GM10248 (cell line): ENCODE measurements around the gene ZNF284.

Experiments used
- CTCF ChIA-PET: fragments of 300-600 bp; sonication (Branson Sonifier 250); formaldehyde crosslinking; extraction: SDS; loops from one replicate; lab custom pipeline; 2021; ENCODE audit warnings: antibody characterized with exemption; lab: Yijun Ruan, JAX
- POLR2A ChIA-PET: fragments of 350-650 bp; sonication (Branson Sonifier 250); formaldehyde crosslinking; extraction: SDS; loops from one replicate; lab custom pipeline; 2020; ENCODE audit warnings: antibody characterized with exemption; lab: Yijun Ruan, JAX
- DNase-seq: peaks from one replicate; pipeline ENCODE4 v3.0.0; 2012; ENCODE audit errors: extremely low spot score
- TF ChIP-seq, protein P1 (sequence below): IDR thresholded peaks from 2 replicates; pipeline ENCODE4 v1.5.1; 2012; ENCODE audit warnings: mild to moderate bottlenecking, low read depth; ENCODE audit errors: extremely low read depth, missing control alignments, control extremely low read depth

Gene ZNF284

DNA sequence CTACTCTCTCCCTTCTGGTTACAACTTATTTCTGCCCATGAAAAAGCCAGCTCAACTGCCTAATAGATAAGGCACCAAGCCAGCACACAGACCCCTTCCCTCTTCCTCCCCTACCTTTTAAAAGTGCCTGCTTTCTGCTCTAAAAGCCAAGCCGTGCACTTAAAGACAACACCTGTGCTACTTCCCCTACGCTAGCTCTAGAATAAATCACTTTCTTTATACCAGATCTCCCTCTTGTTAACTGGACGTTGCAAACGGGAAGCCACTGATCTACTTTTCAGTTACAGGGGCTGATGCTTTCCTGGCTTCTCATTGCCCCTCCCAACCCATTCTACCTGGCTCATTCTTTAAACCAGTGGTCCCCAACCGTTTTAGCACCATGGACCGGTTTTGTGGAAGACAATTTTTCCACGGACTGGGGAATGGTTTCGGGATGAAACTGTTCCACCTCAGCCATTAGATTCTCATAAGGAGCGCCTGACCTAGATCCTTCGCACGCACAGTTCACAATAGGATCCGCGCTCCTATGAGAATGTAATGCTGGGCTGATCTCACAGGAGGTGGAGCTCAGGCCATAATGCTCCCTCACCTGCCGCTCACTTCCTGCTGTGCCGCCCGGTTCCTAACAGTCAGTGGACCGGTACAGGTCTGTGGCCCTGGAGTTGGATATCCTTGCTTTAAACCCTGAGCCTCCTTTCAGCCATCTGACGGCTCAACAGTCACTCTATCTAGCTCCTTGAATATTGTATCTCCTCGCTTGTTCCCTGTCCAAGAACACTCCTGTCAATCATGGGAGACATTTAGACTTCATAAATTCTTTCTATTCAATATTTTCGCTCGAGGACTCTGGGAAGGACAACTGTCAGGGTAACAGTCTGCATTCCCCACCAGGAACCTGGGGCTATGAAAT is 21.0 kb upstream of the ZNF284 start:
- DNase-seq = no peak
- TF ChIP-seq, protein P1, sequence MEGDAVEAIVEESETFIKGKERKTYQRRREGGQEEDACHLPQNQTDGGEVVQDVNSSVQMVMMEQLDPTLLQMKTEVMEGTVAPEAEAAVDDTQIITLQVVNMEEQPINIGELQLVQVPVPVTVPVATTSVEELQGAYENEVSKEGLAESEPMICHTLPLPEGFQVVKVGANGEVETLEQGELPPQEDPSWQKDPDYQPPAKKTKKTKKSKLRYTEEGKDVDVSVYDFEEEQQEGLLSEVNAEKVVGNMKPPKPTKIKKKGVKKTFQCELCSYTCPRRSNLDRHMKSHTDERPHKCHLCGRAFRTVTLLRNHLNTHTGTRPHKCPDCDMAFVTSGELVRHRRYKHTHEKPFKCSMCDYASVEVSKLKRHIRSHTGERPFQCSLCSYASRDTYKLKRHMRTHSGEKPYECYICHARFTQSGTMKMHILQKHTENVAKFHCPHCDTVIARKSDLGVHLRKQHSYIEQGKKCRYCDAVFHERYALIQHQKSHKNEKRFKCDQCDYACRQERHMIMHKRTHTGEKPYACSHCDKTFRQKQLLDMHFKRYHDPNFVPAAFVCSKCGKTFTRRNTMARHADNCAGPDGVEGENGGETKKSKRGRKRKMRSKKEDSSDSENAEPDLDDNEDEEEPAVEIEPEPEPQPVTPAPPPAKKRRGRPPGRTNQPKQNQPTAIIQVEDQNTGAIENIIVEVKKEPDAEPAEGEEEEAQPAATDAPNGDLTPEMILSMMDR = no peak
- CTCF ChIA-PET = interaction anchor here (1.0 to 1.6 kb wide), 3 partner anchors 11 to 19 kb away, joined by 3 read pairs; no protein-coding TSS in a partner anchor
- POLR2A ChIA-PET = no interaction called here

DNA sequence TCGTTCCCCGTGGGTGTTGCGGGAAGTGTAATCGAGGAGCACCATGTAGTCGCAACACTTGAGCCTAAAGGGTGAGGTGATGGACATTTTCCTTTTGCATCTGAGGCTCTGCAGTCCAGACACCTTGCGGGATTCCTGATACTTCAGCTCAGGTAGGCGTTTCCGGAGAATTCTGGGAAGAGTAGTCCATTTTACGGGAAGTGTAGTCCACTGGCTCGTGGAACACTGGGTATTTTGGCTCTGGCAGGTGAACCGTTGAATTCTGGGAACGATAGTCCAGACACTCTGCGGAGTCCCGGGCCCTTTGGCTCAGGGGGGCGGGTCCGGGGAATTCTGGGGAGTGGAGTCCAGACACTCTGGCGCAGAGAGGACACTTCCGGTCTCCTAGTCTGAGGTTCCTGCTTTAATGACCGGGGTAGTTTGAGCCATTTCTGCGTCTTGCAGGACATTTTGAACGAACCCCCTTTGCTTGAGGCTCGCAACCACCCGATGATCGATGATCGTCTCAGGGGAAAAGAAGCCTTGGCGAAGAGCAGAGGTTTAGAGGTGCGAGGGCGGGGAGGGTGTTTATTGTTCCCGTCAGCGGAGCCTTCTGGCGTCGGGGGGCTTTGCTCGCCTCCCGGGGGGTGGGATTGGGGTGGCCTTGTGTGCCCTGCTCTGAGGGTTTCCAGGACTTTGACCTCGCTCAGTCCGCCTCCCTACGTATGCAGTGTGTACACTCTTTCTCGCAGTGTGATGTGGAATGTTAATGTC is 20.1 kb upstream of the ZNF284 start, which contains the start of gene ZNF223:
Gene ZNF223 (plus strand): TSS at position 387 of the 753 bp plus-strand sequence. CDS start 3,141 bp downstream, outside the sequence.
- ChIA-PET CTCF (interaction anchor here (1.3 to 1.6 kb wide), 2 partner anchors 10 to 12 kb away, joined by 3 read pairs; no protein-coding TSS in a partner anchor), POLR2A (no interaction called here)
- DNase-seq = peak; percentile 83
- TF ChIP-seq, protein P1 = no peak

DNA sequence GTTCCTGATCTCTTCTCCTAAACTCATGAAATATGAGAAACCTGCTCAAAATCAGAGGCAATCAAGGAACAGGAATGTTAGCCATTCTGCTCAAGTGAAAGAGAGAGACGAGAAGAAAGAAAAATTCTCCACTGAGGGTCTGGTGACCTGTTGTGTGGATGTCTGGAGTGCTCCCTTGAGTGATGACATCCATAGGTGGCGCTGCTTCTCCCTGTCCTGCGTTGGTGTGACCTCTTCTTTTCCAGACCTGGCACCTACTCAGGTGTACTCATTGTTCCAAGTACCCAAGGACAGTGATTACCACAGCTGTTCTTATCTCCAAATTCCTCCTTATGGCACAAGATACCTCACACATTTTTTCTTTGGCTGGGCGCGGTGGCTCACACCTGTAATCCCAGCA is 16.1 kb upstream of the ZNF284 start:
- ChIA-PET POLR2A (no interaction called here), CTCF (no interaction called here)
- TF ChIP-seq, protein P1 = no peak
- no peak for DNase-seq

DNA sequence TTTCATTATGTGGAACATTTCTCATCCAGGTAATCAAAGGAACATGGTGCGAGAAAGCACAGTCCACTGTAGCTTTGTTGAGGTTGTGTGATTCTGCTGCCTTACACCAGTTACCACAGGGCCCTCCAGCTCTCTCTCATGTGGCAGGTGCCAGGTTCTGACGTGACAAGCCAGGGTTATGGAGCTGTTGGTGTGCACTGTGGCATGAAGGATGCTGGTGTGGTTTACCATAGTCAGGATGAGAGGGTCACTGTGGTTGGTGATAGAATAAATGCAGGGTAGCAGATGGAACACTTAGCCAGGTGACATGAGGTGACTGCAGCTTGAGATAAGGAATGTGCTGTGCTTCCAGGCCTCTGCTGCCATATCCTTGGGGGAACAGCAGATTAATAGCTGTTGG is 12.7 kb upstream of the ZNF284 start:
- DNase-seq = no peak
- TF ChIP-seq, protein P1 = no peak
- ChIA-PET CTCF (interaction anchor here (1.1 kb wide), 1 partner anchor 17 kb away, joined by 4 read pairs; no protein-coding TSS in a partner anchor), POLR2A (no interaction called here)

DNA sequence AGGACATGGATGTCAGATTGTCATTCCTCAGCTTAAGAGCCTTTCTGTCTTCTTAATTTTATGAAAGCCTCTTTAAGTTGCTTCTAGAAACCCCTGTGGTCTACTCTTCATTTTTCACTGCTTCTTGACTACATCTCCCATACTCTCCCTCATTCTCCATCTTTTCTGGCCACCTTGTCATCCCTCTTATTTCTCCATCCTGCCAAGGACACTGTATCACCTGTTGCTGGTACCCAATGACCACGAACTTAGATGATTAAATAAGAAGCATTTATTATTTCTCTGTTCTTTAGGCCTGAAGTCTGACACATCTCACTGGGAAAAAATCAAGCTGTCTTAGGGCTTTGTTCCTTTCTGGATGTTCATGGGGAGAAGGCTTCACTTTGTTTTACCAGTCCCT is 10.9 kb upstream of the ZNF284 start:
- no peak for DNase-seq
- TF ChIP-seq, protein P1 = no peak
- CTCF ChIA-PET = interaction anchor here (1.7 kb wide), 1 partner anchor 10 kb away, joined by 3 read pairs; no protein-coding TSS in a partner anchor
- POLR2A ChIA-PET = no interaction called here

DNA sequence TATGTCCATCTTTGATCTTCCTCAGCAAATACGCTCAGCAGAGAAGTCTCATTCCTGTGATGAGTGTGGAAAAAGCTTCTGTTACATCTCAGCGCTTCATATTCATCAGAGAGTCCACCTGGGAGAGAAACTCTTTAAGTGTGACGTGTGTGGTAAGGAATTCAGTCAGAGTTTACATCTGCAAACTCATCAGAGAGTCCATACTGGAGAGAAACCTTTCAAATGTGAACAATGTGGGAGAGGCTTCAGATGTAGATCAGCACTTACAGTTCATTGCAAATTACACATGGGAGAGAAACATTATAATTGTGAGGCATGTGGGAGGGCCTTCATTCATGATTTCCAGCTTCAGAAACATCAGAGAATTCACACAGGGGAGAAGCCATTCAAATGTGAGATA is 5.7 kb upstream of the ZNF284 start:
- DNase-seq = no peak
- TF ChIP-seq, protein P1 = no peak
- ChIA-PET POLR2A (no interaction called here), CTCF (interaction anchor here (2.4 kb wide), 1 partner anchor 17 kb away, joined by 7 read pairs; no protein-coding TSS in a partner anchor)
